HepG2 (cell line): Measurements from ENCODE around the gene PLD1. TPM values are rescaled to one million over a fixed set of nuclear protein-coding genes. Genes with fewer than 3 reads are reported as not detected.

Source experiments
- AHR ChIP-seq: IDR thresholded peaks from 2 replicates; pipeline ENCODE4 v1.6.1; 2018; ENCODE audit warnings: missing genetic modification reagents, missing compliant biosample characterization
- CCAR2 ChIP-seq: fragments of 200-400 bp; formaldehyde crosslinking; optimal IDR thresholded peaks from 2 replicates; pipeline ENCODE3; 2018; ENCODE audit warnings: low read depth, mild to moderate bottlenecking, low read length, moderate library complexity
- DNMT3B ChIP-seq: conservative IDR thresholded peaks from 2 replicates; pipeline ENCODE4 v1.6.1; 2016; ENCODE audit warnings: missing biosample characterization, control low read depth
- HNRNPH1 ChIP-seq: fragments of 200-400 bp; formaldehyde crosslinking; optimal IDR thresholded peaks from 2 replicates; pipeline ENCODE3; 2017; ENCODE audit warnings: mild to moderate bottlenecking, low read depth, low read length
- HOXA3 ChIP-seq: sonication (generic); formaldehyde crosslinking; IDR thresholded peaks from 2 replicates; pipeline ENCODE4 v1.5.0; 2020; ENCODE audit warnings: missing genetic modification reagents
- HOXA7 ChIP-seq: sonication (generic); formaldehyde crosslinking; IDR thresholded peaks from 2 replicates; pipeline ENCODE4 v1.8.1; 2022; ENCODE audit warnings: mild to moderate bottlenecking, missing genetic modification reagents, moderate library complexity
- KLF11 ChIP-seq: IDR thresholded peaks from 2 replicates; pipeline ENCODE4 v1.6.1; 2016; ENCODE audit warnings: missing compliant biosample characterization
- MATR3 ChIP-seq: sonication (generic); formaldehyde crosslinking; IDR thresholded peaks from 2 replicates; pipeline ENCODE4 v1.4.0; 2020; ENCODE audit warnings: missing genetic modification reagents
- MED13 ChIP-seq: sonication (generic); formaldehyde crosslinking; IDR thresholded peaks from 2 replicates; pipeline ENCODE4 v1.5.0; 2020; ENCODE audit warnings: missing genetic modification reagents
- MTF2 ChIP-seq: sonication (generic); formaldehyde crosslinking; IDR thresholded peaks from 2 replicates; pipeline ENCODE4 v1.5.0; 2020; ENCODE audit warnings: missing genetic modification reagents, borderline replicate concordance
- NCOA1 ChIP-seq: sonication (generic); formaldehyde crosslinking; IDR thresholded peaks from 2 replicates; pipeline ENCODE4 v1.9.0; 2021; ENCODE audit warnings: missing genetic modification reagents
- NR2F6 ChIP-seq, 2 experiments: IDR thresholded peaks; 2 replicates each; pipeline ENCODE4 v1.6.1; 2016; ENCODE audit warnings: antibody characterized with exemption in 1 of 2, mild to moderate bottlenecking in 1 of 2
- NRL ChIP-seq: sonication (generic); formaldehyde crosslinking; IDR thresholded peaks from 2 replicates; pipeline ENCODE4 v1.5.0; 2020; ENCODE audit warnings: missing genetic modification reagents, mild to moderate bottlenecking, moderate library complexity, borderline replicate concordance
- PAWR ChIP-seq: sonication (generic); formaldehyde crosslinking; IDR thresholded peaks from 2 replicates; pipeline ENCODE4 v1.4.0; 2020; ENCODE audit warnings: missing genetic modification reagents, mild to moderate bottlenecking, borderline replicate concordance
- SAFB2 ChIP-seq: sonication (generic); formaldehyde crosslinking; IDR thresholded peaks from 2 replicates; pipeline ENCODE4 v1.5.1; 2020; ENCODE audit warnings: missing genetic modification reagents, low read depth, mild to moderate bottlenecking, borderline replicate concordance
- SP4 ChIP-seq: sonication (generic); formaldehyde crosslinking; IDR thresholded peaks from 2 replicates; pipeline ENCODE4 v1.8.1; 2023; ENCODE audit warnings: mild to moderate bottlenecking, missing genetic modification reagents
- ZNF383 ChIP-seq: sonication (generic); formaldehyde crosslinking; IDR thresholded peaks from 2 replicates; pipeline ENCODE4 v1.4.0; 2020; ENCODE audit warnings: missing genetic modification reagents, mild to moderate bottlenecking, borderline replicate concordance
- ZNF761 ChIP-seq: sonication (generic); formaldehyde crosslinking; conservative IDR thresholded peaks from 2 replicates; pipeline ENCODE4 v1.4.0; 2020; ENCODE audit warnings: mild to moderate bottlenecking, missing genetic modification reagents
- polyA plus RNA-seq, 8 experiments: library from polyadenylated mRNA; depleted of rRNA in 3 of 8; stranded (reverse) in 7 of 8; unstranded in 1 of 8; fragments of >200 nt; fragmentation: Illumina TruSeq in 4 of 8; extraction: Trizol in 4 of 8; gene quantifications; 2 replicates each; pipeline versions ENCODE4 v1.2.1 to v1.2.3, GENCODE V29; 2011 to 2016; ENCODE audit warnings: low read depth in 4 of 8, missing spikeins in 1 of 8, mixed read lengths in 1 of 8; ENCODE audit not compliant: insufficient read depth in 1 of 8
- total RNA-seq, 5 experiments: library from RNA; depleted of rRNA; stranded (reverse); fragments of >200 nt; fragmentation: Illumina TruSeq; extraction: Trizol; gene quantifications; 2 replicates each; pipeline ENCODE4 v1.2.3, GENCODE V29; 2016; ENCODE audit warnings: low read depth in 1 of 5
- TF ChIP-seq, protein P1 (sequence below): sonication (generic); formaldehyde crosslinking; IDR thresholded peaks from 2 replicates; pipeline ENCODE4 v1.4.0; 2020; ENCODE audit warnings: mild to moderate bottlenecking, missing genetic modification reagents, borderline replicate concordance
- TF ChIP-seq, protein P2 (sequence below): sonication (generic); formaldehyde crosslinking; IDR thresholded peaks from 2 replicates; pipeline ENCODE4 v1.5.1; 2020; ENCODE audit warnings: mild to moderate bottlenecking, missing genetic modification reagents, moderate library complexity
- TF ChIP-seq, protein P3 (sequence below): sonication (generic); formaldehyde crosslinking; IDR thresholded peaks from 2 replicates; pipeline ENCODE4 v1.5.0; 2020; ENCODE audit warnings: mild to moderate bottlenecking, low read depth, missing genetic modification reagents, borderline replicate concordance

The PLD1 gene
- total and polyA plus RNA-seq, 2 of the 13 experiments (the other 11 are each of a cell fraction or from before 2014, with no cell fraction given) = 27.1 to 59.4 TPM

DNA sequence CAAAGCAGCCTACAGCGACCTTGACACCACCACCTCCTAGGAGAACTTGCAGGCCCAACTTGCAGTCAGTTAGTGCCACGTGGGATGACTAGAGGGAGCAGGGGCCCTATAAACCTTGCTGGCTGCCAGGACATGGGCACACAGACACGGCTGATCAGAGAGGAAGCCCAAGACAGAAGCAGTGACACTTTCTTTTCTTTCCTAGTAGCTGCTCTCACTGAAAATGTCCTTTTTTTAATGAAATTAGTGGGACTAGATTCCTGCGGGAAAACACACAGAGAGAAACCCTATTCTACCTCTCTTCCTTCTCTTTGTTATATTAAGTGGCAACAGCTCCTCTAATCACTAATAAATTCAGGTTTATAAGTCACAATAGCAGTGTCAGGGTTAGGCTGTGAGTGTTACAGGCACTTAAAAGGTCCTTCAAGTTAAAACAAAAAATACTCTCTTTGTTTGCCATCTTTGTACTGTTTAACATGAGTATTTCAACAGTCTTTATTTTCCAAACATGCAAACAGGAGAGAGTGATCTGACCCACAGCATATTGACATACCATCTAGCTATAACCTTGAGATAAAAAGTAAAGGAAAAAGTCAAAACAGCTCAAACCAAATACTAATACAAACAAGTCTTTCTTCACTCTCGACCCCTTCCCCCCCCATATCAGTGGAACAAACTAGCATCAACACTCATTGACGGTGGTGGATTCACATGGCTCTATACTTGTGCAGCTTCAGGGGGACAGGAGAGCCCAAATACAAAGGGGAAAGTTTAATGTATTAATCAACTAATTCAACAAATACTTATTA, 30.7 kb upstream of the PLD1 start (continued):
- peak; percentile 23; the same call in 1 of the 2 replicates for TF ChIP-seq KLF11 (CRISPR knock-in tag)
- 0 out of 2 replicates have a peak, but pooled peaks have one; percentile 39 for TF ChIP-seq ZNF383
- TF ChIP-seq ZNF761 = peak; percentile 79; the same call in 1 of the 2 replicates
- no peak for TF ChIP-seq MATR3 (CRISPR knock-in tag)
- TF ChIP-seq MTF2 (CRISPR knock-in tag) = no peak
- TF ChIP-seq PAWR (CRISPR knock-in tag) = no peak
- TF ChIP-seq SAFB2 = no peak
- no peak for TF ChIP-seq SP4 (CRISPR knock-in tag)
- TF ChIP-seq, protein P1, sequence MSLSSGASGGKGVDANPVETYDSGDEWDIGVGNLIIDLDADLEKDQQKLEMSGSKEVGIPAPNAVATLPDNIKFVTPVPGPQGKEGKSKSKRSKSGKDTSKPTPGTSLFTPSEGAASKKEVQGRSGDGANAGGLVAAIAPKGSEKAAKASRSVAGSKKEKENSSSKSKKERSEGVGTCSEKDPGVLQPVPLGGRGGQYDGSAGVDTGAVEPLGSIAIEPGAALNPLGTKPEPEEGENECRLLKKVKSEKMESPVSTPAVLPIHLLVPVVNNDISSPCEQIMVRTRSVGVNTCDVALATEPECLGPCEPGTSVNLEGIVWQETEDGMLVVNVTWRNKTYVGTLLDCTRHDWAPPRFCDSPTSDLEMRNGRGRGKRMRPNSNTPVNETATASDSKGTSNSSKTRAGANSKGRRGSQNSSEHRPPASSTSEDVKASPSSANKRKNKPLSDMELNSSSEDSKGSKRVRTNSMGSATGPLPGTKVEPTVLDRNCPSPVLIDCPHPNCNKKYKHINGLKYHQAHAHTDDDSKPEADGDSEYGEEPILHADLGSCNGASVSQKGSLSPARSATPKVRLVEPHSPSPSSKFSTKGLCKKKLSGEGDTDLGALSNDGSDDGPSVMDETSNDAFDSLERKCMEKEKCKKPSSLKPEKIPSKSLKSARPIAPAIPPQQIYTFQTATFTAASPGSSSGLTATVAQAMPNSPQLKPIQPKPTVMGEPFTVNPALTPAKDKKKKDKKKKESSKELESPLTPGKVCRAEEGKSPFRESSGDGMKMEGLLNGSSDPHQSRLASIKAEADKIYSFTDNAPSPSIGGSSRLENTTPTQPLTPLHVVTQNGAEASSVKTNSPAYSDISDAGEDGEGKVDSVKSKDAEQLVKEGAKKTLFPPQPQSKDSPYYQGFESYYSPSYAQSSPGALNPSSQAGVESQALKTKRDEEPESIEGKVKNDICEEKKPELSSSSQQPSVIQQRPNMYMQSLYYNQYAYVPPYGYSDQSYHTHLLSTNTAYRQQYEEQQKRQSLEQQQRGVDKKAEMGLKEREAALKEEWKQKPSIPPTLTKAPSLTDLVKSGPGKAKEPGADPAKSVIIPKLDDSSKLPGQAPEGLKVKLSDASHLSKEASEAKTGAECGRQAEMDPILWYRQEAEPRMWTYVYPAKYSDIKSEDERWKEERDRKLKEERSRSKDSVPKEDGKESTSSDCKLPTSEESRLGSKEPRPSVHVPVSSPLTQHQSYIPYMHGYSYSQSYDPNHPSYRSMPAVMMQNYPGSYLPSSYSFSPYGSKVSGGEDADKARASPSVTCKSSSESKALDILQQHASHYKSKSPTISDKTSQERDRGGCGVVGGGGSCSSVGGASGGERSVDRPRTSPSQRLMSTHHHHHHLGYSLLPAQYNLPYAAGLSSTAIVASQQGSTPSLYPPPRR = peak; percentile 98
- TF ChIP-seq DNMT3B (CRISPR knock-in tag) = no peak; the same call in 1 of the 2 replicates
- no peak for TF ChIP-seq HOXA7 (CRISPR knock-in tag)
- no peak for TF ChIP-seq CCAR2
- no peak for TF ChIP-seq NRL (CRISPR knock-in tag)
- TF ChIP-seq, protein P2, sequence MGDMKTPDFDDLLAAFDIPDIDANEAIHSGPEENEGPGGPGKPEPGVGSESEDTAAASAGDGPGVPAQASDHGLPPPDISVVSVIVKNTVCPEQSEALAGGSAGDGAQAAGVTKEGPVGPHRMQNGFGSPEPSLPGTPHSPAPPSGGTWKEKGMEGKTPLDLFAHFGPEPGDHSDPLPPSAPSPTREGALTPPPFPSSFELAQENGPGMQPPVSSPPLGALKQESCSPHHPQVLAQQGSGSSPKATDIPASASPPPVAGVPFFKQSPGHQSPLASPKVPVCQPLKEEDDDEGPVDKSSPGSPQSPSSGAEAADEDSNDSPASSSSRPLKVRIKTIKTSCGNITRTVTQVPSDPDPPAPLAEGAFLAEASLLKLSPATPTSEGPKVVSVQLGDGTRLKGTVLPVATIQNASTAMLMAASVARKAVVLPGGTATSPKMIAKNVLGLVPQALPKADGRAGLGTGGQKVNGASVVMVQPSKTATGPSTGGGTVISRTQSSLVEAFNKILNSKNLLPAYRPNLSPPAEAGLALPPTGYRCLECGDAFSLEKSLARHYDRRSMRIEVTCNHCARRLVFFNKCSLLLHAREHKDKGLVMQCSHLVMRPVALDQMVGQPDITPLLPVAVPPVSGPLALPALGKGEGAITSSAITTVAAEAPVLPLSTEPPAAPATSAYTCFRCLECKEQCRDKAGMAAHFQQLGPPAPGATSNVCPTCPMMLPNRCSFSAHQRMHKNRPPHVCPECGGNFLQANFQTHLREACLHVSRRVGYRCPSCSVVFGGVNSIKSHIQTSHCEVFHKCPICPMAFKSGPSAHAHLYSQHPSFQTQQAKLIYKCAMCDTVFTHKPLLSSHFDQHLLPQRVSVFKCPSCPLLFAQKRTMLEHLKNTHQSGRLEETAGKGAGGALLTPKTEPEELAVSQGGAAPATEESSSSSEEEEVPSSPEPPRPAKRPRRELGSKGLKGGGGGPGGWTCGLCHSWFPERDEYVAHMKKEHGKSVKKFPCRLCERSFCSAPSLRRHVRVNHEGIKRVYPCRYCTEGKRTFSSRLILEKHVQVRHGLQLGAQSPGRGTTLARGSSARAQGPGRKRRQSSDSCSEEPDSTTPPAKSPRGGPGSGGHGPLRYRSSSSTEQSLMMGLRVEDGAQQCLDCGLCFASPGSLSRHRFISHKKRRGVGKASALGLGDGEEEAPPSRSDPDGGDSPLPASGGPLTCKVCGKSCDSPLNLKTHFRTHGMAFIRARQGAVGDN (CRISPR knock-in tag) = peak; percentile 83
- peak; percentile 98 for TF ChIP-seq MED13 (CRISPR knock-in tag)
- TF ChIP-seq NR2F6 (IDR thresholded peaks at IDR 0.05) = peak; percentile 94
- TF ChIP-seq NR2F6 (CRISPR knock-in tag; IDR thresholded peaks at IDR 0.05) = peak; percentile 93
- TF ChIP-seq AHR (CRISPR knock-in tag) = no peak; the same call in 1 of the 2 replicates
- peak; percentile 36 for TF ChIP-seq HOXA3 (CRISPR knock-in tag)
- TF ChIP-seq NCOA1 = peak; percentile 99
- TF ChIP-seq, protein P3, sequence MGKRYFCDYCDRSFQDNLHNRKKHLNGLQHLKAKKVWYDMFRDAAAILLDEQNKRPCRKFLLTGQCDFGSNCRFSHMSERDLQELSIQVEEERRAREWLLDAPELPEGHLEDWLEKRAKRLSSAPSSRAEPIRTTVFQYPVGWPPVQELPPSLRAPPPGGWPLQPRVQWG (CRISPR knock-in tag) = no peak
- TF ChIP-seq HNRNPH1 = no peak
